HCT116 (cell line): ENCODE results near the gene ANKRD40CL.

Experiments used
- CEBPB ChIP-seq: IDR thresholded peaks from 2 replicates; pipeline ENCODE4 v1.6.1; 2012; ENCODE audit warnings: low read depth
- EGR1 ChIP-seq: IDR thresholded peaks from 2 replicates; pipeline ENCODE4 v1.6.1; 2012; ENCODE audit warnings: low read depth
- EZH2 ChIP-seq: fragments of 200-600 bp; sonication (generic); IDR thresholded peaks from 2 replicates; pipeline ENCODE4 v1.6.1; 2017; ENCODE audit warnings: antibody characterized with exemption, mixed run types
- EZH2phosphoT487 ChIP-seq: fragments of 200-600 bp; IDR thresholded peaks from 2 replicates; pipeline ENCODE4 v1.6.1; 2018; ENCODE audit warnings: antibody characterized with exemption, borderline replicate concordance
- FOSL1 ChIP-seq: IDR thresholded peaks from 2 replicates; pipeline ENCODE4 v1.6.1; 2012; ENCODE audit warnings: low read depth
- POLR2A ChIP-seq: IDR thresholded peaks from 2 replicates; pipeline ENCODE4 v1.7.0; 2011; ENCODE audit warnings: borderline replicate concordance; ENCODE audit not compliant: insufficient read depth, insufficient read length; ENCODE audit errors: extremely low read depth
- POLR2AphosphoS5 ChIP-seq: IDR thresholded peaks from 2 replicates; pipeline ENCODE4 v1.6.1; 2011; ENCODE audit warnings: mild to moderate bottlenecking, low read depth, low read length, moderate library complexity
- RAD21 ChIP-seq: IDR thresholded peaks from 2 replicates; pipeline ENCODE4 v1.6.1; 2012; ENCODE audit warnings: low read depth, mild to moderate bottlenecking
- SIN3A ChIP-seq: IDR thresholded peaks from 2 replicates; pipeline ENCODE4 v1.6.1; 2012; ENCODE audit warnings: low read depth
- SRF ChIP-seq: IDR thresholded peaks from 2 replicates; pipeline ENCODE4 v1.6.1; 2012; ENCODE audit warnings: low read depth
- YY1 ChIP-seq: IDR thresholded peaks from 2 replicates; pipeline ENCODE4 v1.6.1; 2011; ENCODE audit warnings: low read length, low read depth, moderate library complexity, mild to moderate bottlenecking; ENCODE audit not compliant: insufficient replicate concordance; ENCODE audit errors: extremely low read depth
- TF ChIP-seq, protein P1 (sequence below), 3 experiments: fragments of 200-600 bp in 1 of 3; sonication (generic) in 1 of 3; IDR thresholded peaks in 2 of 3; conservative IDR thresholded peaks in 1 of 3; 2 replicates each; pipeline ENCODE4 v1.5.1; 2012 to 2017; ENCODE audit warnings: low read depth in 2 of 3, low read length in 2 of 3, antibody characterized with exemption in 1 of 3, borderline replicate concordance in 1 of 3, control low read depth in 1 of 3, mild to moderate bottlenecking in 1 of 3, mixed read lengths in 1 of 3, mixed run types in 1 of 3, moderate library complexity in 1 of 3; ENCODE audit not compliant: insufficient read depth in 1 of 3
- TF ChIP-seq, protein P2 (sequence below): IDR thresholded peaks from 2 replicates; pipeline ENCODE4 v1.6.1; 2012
- TF ChIP-seq, protein P3 (sequence below): IDR thresholded peaks from 2 replicates; pipeline ENCODE4 v1.6.1; 2012; ENCODE audit warnings: low read depth

DNA sequence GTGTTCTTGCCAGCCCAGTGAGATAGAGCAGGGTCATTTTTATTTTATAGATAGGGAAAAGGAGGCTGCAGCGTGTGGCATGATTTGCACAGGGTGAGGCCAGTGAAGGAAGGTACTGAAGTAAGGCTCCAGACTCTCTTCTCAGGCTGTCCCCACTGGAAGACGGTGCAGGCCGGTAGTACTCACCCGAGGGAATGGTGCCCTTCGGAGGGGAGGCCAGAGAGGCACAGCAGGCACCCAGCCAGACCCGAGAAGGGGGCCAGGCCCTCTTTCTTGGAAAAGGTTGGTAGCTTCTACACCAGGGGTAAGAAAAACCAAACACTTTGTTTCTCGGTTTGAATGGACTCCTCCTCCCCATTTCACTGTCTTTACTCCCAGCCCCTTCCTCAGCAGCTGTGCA is 288 bp downstream of the ANKRD40CL start:
- no peak for TF ChIP-seq POLR2A
- TF ChIP-seq CEBPB: no peak
- TF ChIP-seq SIN3A: no peak
- TF ChIP-seq, protein P1, sequence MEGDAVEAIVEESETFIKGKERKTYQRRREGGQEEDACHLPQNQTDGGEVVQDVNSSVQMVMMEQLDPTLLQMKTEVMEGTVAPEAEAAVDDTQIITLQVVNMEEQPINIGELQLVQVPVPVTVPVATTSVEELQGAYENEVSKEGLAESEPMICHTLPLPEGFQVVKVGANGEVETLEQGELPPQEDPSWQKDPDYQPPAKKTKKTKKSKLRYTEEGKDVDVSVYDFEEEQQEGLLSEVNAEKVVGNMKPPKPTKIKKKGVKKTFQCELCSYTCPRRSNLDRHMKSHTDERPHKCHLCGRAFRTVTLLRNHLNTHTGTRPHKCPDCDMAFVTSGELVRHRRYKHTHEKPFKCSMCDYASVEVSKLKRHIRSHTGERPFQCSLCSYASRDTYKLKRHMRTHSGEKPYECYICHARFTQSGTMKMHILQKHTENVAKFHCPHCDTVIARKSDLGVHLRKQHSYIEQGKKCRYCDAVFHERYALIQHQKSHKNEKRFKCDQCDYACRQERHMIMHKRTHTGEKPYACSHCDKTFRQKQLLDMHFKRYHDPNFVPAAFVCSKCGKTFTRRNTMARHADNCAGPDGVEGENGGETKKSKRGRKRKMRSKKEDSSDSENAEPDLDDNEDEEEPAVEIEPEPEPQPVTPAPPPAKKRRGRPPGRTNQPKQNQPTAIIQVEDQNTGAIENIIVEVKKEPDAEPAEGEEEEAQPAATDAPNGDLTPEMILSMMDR (IDR thresholded peaks at IDR 0.05 in 2 of 3, conservative IDR thresholded peaks at IDR 0.05 in 1 of 3; ENCODE audit: borderline replicate concordance in 1 of 3, insufficient read depth in 1 of 3, low read depth in 2 of 3, low read length in 2 of 3): no peak
- no peak for TF ChIP-seq EZH2
- no peak for TF ChIP-seq POLR2AphosphoS5
- TF ChIP-seq EZH2phosphoT487: no peak
- TF ChIP-seq SRF: no peak
- no peak for TF ChIP-seq YY1
- no peak for TF ChIP-seq EGR1
- TF ChIP-seq RAD21: no peak
- TF ChIP-seq, protein P2, sequence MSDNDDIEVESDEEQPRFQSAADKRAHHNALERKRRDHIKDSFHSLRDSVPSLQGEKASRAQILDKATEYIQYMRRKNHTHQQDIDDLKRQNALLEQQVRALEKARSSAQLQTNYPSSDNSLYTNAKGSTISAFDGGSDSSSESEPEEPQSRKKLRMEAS: no peak
- TF ChIP-seq, protein P3, sequence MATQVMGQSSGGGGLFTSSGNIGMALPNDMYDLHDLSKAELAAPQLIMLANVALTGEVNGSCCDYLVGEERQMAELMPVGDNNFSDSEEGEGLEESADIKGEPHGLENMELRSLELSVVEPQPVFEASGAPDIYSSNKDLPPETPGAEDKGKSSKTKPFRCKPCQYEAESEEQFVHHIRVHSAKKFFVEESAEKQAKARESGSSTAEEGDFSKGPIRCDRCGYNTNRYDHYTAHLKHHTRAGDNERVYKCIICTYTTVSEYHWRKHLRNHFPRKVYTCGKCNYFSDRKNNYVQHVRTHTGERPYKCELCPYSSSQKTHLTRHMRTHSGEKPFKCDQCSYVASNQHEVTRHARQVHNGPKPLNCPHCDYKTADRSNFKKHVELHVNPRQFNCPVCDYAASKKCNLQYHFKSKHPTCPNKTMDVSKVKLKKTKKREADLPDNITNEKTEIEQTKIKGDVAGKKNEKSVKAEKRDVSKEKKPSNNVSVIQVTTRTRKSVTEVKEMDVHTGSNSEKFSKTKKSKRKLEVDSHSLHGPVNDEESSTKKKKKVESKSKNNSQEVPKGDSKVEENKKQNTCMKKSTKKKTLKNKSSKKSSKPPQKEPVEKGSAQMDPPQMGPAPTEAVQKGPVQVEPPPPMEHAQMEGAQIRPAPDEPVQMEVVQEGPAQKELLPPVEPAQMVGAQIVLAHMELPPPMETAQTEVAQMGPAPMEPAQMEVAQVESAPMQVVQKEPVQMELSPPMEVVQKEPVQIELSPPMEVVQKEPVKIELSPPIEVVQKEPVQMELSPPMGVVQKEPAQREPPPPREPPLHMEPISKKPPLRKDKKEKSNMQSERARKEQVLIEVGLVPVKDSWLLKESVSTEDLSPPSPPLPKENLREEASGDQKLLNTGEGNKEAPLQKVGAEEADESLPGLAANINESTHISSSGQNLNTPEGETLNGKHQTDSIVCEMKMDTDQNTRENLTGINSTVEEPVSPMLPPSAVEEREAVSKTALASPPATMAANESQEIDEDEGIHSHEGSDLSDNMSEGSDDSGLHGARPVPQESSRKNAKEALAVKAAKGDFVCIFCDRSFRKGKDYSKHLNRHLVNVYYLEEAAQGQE: no peak
- no peak for TF ChIP-seq FOSL1
